GM12874 (cell line): ENCODE results near the gene KIF1A.

Source experiments
- CTCF ChIP-seq: IDR thresholded peaks from 2 replicates; pipeline ENCODE4 v1.5.1; 2011; ENCODE audit warnings: low read depth, mild to moderate bottlenecking, control low read depth, low read length, moderate library complexity; ENCODE audit not compliant: insufficient read depth

KIF1A gene

GRCh38 chr2:240810199-240810598 is 9.8 kb downstream of the KIF1A start:
- TF ChIP-seq CTCF, result no peak

- no peak for TF ChIP-seq CTCF
Observed at GRCh38 chr2:240809276-240809675, 10.7 kb downstream of the KIF1A start.

DNA sequence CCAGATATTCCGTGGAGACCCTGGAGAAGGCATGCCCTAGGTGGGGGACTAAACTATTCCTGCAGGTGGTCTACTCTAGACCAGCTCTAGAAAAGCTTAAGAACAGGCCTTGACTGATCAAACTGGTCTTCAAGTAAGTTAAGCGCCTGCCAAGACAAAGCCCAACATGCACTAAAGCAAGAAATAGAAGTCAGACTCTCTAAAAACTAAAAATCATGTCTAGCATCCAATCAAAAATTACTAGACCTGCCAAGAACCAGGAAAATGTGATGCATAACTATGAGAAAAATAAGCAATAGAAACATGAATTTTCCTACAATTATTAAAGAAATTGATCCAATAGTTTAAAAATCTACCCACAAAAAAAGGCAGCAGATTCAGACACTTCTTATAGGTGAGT is 13.6 kb downstream of the KIF1A start:
- TF ChIP-seq CTCF, result no peak

DNA sequence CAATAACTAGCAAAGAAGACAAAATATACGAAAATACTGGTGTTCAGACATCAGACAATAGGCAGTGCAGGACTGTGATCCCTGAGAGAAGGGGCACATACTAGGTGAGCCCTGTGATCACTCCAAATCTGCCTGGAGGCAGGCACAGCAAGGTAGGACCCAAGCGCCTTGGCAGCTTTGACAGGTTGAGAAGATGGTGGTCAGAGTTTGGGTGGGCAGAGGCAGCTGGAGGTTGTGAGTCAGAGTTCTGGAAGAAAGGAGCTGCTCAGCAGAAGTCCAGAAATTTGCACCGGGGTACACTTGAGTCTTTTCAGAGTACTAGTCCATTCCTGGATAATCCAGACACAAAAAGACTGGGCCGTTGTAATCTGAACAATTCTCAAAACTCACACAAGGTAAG is 14.0 kb downstream of the KIF1A start:
- TF ChIP-seq CTCF, result no peak

GRCh38 chr2:240803191-240803590 is 16.8 kb downstream of the KIF1A start:
- TF ChIP-seq CTCF, result no peak

DNA sequence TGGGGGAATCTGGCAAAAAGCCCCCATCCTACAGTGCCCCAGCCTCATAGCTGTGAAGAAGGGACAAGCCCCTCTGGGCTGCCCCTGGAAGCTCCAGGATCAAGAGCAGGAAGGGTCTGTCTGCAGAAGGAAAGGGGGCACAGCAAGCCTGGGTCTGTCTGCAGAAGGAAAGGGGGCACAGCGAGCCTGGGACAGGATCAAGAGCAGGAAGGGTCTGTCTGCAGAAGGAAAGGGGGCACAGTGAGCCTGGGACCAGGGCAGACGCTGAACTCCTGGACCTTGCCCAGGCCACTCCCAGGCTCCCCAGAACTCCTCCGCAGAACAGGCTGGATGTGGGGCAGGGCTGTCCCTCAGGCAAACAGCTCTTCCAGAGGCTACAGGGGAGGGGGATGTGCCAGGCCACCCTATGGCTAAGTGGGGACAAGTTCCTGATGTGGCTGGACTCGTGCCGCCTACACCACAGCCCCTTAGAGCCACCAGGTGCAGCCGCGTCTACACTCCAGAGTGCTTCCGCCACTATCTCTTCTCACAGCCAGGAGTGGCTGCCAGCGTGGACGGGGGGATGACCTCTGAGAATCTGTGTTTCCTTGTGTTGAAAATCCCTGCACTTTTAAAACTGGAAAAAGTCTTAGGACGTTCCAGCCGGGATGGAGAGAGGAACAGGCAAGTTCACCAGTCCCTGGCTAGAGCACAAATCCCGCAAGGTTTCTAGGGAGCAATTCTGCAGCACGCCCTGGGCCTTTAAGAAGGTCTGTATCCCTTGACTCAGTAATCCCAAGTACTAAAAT is 20.8 kb downstream of the KIF1A start:
- no peak for TF ChIP-seq CTCF

- no peak for TF ChIP-seq CTCF
Observed at GRCh38 chr2:240798327-240798905, 21.6 kb downstream of the KIF1A start.
